Hematopoietic multipotent progenitor cell treated with erythropoietin and hydrocortisone succinate and interleukin-3 and kit ligand, for 6 days (in vitro differentiated cells): ENCODE measurements around the gene MYH3.
"Not testable (repeated sequence)": the region's sequence is repeated elsewhere in the genome, so short reads cannot be mapped to it uniquely, and the experiment has no call there.

ENCODE experiments used
- DNase-seq: peaks from one replicate; pipeline ENCODE4 v3.0.0-alpha.2; 2015

The MYH3 gene

GRCh38 chr17:10657148-10657547 lies at the start of gene MYH3:
MYH3 (minus strand) TSS chr17:10657309; CDS start chr17:10655064, 2,245 bp downstream.
- DNase-seq: no peak

GRCh38 chr17:10705727-10706126 lies 48.6 kb upstream of the MYH3 start:
- no peak for DNase-seq

GRCh38 chr17:10702574-10702973 lies 45.5 kb upstream of the MYH3 start:
- DNase-seq: peak; percentile 42

- DNase-seq: peak; percentile 43
Observed at GRCh38 chr17:10699856-10700255, 42.7 kb upstream of the MYH3 start.

GRCh38 chr17:10698096-10698818 lies 41.1 kb upstream of the MYH3 start:
- DNase-seq: peak; percentile 53

GRCh38 chr17:10697092-10698081 lies 40.3 kb upstream of the MYH3 start, which contains the start of the genes ADPRM and SCO1:
ADPRM (plus strand) TSS chr17:10697594; CDS start chr17:10704927, 7,333 bp downstream.
SCO1 (minus strand) TSS chr17:10697533; CDS start chr17:10697507, 26 bp downstream.
- peak; percentile 98 for DNase-seq

GRCh38 chr17:10695875-10696407 lies 38.8 kb upstream of the MYH3 start:
- DNase-seq: not testable (repeated sequence)

- DNase-seq: no peak
Observed at GRCh38 chr17:10687499-10687898, 30.4 kb upstream of the MYH3 start.

- DNase-seq: peak; percentile 80
Observed at GRCh38 chr17:10683853-10684252, 26.7 kb upstream of the MYH3 start.

- no peak for DNase-seq
Observed at GRCh38 chr17:10681866-10682446, 24.8 kb upstream of the MYH3 start.

GRCh38 chr17:10674704-10675103 lies 17.6 kb upstream of the MYH3 start:
- DNase-seq: no peak

- no peak for DNase-seq
Observed at GRCh38 chr17:10673312-10673711, 16.2 kb upstream of the MYH3 start.

GRCh38 chr17:10668775-10669174 lies 11.7 kb upstream of the MYH3 start:
- no peak for DNase-seq

- DNase-seq: no peak
Observed at GRCh38 chr17:10666906-10667305, 9.8 kb upstream of the MYH3 start.

- no peak for DNase-seq
Observed at GRCh38 chr17:10664571-10664970, 7.5 kb upstream of the MYH3 start.

- DNase-seq: no peak
Observed at GRCh38 chr17:10663231-10663630, 6.1 kb upstream of the MYH3 start.

- no peak for DNase-seq
Observed at GRCh38 chr17:10661437-10661836, 4.3 kb upstream of the MYH3 start.

- no peak for DNase-seq
Observed at GRCh38 chr17:10657879-10658278, 770 bp upstream of the MYH3 start.

GRCh38 chr17:10653987-10654386 lies 3.1 kb downstream of the MYH3 start:
- no peak for DNase-seq

- DNase-seq: peak; percentile 35
Observed at GRCh38 chr17:10652984-10653659, 4.0 kb downstream of the MYH3 start.

- DNase-seq: no peak
Observed at GRCh38 chr17:10651927-10652326, 5.2 kb downstream of the MYH3 start.

- no peak for DNase-seq
Observed at GRCh38 chr17:10649602-10650001, 7.5 kb downstream of the MYH3 start.
